ENCODE measurements around the gene WDR89.
"Not testable (repeated sequence)": the region's sequence is repeated elsewhere in the genome, so short reads cannot be mapped to it uniquely, and the experiment has no call there.

WDR89 gene

DNA sequence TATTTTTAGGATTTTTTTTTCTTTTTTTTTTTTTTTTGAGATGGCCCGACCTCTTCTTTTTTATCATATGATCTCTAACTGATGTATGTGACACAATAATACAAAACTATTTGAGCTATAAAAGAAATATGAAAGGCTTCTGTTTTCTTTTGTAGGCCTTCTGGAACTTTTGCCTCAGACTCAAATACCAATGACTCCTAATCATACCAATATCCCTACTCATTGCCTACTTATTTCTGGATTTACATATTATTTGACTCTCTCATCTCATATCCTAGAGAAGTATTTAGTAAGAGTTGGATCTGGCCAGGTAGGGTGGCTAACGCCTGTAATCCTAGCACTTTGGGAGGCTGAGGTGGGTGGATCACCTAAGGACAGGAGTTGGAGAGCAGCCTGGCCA is 12.7 kb upstream of the WDR89 start:
- DNase-seq (ENCODE audit: extremely low read depth in 1 of 2, low read depth in 1 of 2): no peak

DNA sequence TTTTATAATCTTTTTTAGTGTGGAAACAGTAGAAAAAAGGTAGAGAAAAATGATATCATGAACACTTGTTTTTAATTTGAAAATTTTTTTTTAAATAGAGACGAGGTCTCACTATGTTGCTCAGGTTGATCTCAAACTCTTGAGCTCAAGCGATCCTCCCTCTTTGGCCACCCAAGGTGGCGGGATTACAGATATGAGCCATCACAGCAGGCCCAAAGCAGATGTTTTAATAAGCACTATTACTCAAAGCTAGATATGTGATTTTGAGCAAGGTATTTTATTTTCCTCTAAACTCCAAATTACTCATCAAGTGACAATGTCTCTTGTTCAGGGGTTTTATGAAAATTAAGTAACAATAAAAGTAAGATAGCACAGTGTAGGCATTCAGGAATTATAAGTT is 10.7 kb upstream of the WDR89 start:
- DNase-seq (ENCODE audit: extremely low read depth in 1 of 2, low read depth in 1 of 2): no peak

DNA sequence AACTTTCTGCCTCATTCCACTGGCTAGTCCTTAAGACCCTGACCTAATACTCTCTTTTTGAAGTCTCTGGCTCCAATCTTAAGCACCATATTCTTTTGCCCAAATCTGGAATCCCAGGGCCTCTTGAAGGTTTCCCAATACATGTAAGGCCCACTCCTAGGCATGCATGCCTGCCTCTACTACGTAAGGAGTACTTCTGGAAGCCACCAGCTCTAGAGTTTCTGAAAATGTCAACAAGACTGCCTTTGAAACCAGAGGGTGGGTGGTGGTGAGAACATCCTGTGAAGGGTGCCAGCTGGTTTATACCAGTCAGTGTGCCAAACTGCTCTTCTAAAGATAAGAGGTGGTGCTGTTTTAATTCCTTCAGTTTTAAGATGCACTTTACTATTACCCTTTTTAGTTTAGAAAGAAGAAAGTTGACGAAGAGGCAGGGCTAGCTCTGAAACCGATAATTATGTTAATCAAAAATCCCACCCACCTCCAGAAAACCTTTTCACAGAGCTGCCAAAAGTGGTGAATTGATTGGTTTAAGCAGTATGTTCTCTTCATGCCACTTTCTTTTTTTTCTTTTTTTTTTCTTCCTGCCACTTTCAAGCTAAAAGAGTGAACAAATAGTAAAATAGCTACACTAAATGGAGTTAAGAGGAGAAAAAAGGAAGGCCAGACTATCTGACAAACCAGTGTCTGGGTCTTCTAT is 8.7 kb upstream of the WDR89 start:
- DNase-seq (ENCODE audit: extremely low read depth in 1 of 2, low read depth in 1 of 2): peak in 1 of 2 donors; percentile 22

DNA sequence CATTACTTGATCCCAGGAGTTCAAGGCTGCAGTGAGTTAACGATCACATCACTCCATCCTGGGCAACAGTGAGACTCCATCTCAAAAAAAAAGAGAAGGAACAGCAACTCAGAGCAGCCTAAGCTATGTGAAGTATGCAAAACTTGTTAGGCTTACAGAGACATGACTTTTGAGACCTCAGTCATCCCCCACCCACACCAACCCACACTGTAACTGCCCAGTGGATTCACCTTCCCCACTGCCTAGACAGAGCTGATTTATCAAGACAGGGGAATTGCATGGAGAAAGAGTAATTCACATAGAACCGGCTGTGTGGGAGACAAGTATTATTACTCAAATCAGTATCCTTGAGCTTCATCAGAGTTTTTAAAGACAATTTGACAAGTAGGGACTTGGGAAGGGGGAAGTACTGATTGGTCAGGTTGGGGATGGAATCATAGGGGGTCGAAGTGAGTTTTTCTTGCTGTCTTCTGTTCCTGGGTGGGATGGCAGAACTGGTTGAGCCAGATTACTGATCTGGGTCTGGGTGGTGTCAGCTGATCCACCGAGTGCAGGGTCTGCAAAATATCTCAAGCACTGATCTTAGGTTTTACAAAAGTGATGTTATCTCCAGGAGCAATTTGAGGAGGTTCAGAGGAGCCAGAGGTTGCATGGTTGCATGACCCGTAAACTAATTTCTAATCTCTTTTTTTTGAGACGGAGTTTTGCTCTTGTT is 6.2 kb upstream of the WDR89 start:
- DNase-seq (ENCODE audit: extremely low read depth in 1 of 2, low read depth in 1 of 2): no peak

DNA sequence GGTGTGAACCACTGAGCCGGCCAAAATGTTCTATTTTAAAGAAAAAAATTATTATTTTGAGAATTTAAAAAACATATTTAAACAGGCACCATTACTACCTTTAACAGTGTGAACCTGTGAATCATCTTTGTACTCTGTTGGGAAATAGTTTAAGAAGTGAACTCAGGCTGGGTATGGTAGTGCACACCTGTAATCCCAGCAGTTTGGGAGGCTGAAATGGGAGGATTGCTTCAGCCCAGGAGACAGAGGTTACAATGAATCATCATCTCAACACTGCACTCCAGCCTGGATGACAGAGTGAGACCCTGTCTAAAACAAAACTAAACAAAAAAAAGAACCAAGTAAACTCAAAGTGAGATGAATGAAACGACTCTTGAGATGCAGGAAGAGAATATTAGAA is 3.1 kb upstream of the WDR89 start:
- DNase-seq (ENCODE audit: extremely low read depth in 1 of 2, low read depth in 1 of 2): no peak

DNA sequence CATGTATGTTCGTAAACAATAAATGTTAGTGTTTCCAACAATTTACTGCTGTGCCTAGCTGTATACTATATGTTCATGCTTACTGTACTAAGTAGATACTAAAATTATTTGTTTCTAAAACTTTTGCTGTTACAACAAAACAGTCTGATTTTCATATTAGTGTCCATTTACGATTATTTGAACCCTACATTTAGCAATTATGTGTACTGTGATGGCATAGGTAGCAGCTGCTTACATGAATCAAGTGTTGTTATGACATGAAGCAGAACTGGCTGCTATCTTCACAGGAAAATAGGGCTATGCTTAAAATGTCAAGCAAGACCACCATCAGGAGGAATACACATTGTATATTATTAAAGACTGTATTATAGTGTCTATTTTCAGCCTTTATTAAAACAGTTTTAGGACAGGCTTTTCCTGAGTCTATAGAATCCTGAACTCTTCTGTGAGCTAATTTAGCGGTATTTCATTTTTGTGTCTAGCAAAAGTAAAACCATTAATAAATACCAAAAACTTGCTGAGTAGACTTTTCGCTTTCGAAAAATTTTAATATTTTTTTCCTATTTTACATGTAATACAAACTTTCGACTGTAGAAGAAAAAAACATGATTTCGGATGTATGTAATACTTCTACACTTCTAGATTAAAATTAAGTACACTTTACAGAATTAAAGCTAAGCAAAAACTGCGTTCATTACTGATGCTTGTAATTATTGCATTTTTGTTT is 1.1 kb upstream of the WDR89 start:
- DNase-seq (ENCODE audit: extremely low read depth in 1 of 2, low read depth in 1 of 2): no peak

DNA sequence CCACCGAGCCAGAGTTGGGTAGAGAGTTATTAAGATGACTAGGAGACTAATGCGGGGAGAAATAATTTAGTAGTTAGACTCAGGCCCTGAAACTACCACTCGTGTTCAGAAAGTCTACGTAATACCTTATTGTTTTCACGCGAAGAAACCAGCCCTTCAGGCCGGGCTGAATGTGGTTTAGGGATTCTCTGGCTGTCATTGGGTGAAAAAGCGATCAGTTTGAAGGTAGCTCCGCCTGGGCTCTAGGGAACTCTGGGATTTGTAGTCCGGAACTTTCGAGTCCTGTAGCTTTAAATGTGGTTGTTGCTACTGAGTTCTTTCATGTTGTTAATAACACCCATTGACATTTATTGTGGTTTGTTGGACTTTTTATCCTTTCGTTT is 549 bp upstream of the WDR89 start:
- peak; percentile 45 to 46 for DNase-seq (ENCODE audit: extremely low read depth in 1 of 2, low read depth in 1 of 2)

DNA sequence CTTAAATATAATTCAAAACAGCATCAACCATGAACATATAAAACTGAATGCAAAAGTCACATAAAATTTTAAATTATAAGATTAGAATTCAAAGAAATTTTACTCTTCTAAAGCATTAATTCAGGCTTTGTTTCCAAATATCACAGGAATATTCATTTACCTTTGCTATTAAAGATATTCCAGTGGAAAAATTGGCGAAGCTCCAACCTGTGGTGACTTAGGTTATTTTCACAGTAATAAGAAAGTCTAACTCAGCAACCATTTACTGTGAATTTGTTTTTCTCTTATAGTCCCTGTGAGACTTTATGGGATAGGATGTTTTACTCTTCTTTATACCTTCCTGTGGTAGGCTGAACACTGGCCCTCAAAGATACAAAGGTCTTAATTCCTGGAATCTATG is 3.2 kb downstream of the WDR89 start:
- no peak for DNase-seq (ENCODE audit: extremely low read depth in 1 of 2, low read depth in 1 of 2)

DNA sequence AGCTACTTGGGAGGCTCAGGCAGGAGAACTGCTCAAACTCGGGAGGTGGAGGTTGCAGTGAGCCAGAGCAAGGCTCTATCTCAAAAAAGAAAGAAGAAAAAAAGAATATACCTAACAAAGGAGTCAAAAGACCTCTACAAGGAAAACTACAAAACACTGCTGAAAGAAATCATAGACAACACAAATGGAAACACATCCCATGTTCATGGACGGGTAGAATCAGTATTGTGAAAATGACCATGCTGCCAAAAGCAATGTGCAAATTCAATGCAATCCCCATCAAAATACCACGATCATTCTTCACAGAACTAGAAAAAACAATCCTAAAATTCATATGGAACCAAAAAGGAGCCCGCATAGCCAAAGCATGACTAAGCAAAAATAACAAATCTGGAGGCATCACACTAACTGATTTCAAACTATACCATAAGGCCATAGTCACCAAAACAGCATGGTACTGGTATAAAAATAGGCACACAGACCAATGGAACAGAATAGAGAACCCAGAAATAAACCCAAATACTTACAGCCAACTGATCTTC is 5.5 kb downstream of the WDR89 start:
- not testable (repeated sequence) for DNase-seq (ENCODE audit: extremely low read depth in 1 of 2, low read depth in 1 of 2)

DNA sequence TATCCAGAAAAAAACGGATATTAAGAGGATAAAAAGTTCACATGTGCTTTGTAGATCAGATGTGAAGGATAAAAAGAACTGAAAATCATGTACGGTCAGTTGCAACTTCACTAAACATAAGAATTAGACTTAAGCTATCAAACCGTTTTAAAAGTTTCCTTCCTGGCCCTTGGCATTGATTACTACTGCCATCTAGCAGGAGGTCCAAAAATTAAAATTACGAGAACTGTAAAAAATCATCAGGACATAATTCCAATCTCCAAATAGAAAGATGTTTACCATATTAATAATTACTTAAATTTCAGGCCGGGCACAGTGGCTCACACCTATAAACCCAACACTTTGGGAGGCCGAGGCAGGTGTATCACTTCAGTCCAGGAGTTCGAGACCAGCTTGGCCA is 7.9 kb downstream of the WDR89 start:
- DNase-seq (ENCODE audit: extremely low read depth in 1 of 2, low read depth in 1 of 2): no peak

DNA sequence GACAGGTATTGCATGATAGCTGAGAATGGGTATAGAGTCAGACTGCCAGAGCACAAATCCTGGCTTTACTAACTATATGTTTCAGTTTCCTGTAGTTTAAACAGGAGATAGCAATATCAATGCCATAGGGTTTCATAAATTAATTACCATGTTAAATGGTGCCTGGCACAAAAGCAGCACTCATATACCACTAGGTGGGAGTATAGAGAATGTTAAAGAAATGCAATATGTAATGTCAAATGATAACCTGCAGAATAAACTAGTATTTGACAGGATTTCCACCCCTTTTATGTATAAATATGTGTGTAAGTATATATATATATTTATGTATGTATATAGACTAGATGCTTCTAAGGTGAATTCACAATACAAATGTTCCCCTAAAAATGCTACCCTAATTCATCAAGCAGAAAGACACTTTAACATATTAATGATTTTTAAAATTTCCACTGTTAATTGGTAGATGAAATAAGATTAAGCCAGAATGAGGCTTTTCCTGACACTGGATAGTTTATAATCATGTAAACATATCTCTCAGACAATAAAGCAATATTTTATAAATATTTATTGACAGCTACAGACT is 8.6 kb downstream of the WDR89 start:
- DNase-seq (ENCODE audit: extremely low read depth in 1 of 2, low read depth in 1 of 2): no peak

DNA sequence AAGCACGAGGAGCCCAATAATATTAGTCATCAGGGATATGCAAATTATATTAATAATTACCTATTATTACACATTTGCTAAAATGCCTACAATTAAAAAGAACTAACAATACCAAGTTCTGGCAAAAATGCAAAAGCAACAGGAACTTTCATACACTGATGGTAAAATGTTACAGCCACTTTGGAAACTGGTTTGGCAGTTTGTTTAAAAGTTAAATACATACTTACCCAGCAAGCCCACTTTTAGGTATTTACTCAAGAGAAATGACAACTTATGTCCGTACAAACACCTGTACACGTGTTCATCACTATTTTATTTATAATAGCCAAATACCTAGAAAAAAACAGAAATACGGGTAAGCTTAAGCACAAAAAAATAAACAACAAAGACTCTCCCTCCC is 17.0 kb downstream of the WDR89 start:
- no peak for DNase-seq (ENCODE audit: extremely low read depth in 1 of 2, low read depth in 1 of 2)

DNA sequence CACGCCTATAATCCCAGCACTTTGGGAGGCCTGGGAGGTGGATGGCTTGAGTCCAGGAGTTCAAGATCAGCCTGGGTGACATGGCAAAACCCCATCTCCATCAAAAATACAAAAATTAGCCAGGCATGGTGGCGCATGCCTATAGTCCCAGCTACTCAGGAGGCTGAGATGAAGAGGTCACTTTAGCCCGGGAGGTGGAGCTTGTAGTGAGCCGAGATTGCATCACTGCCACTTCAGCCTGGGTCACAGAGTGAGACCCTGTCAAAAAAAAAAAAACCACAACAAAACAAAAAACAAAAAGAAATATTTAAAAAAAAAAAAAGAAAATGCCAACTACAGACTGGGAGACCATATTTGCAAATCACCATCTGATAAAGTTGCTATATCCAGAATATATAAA is 17.5 kb downstream of the WDR89 start:
- no peak for DNase-seq (ENCODE audit: extremely low read depth in 1 of 2, low read depth in 1 of 2)

DNA sequence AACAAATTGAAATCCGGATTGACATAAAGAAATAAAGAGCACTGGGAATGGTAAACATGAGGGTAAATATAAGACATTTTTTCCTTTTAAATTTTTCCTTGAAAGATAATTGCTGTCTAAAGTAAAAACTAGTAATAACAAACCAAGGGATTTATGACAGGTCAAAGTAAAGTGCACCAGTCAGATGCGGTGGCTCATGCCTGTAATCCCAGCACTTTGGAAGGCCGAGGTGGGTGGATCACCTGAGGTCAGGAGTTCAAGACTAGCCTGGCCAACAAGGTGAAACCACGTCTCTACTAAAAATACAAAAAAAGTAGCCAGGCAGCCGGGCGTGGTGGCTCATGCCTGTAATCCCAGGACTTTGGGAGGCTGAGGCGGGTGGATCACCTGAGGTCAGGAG is 19.7 kb downstream of the WDR89 start:
- DNase-seq (ENCODE audit: extremely low read depth in 1 of 2, low read depth in 1 of 2): not testable (repeated sequence)

DNA sequence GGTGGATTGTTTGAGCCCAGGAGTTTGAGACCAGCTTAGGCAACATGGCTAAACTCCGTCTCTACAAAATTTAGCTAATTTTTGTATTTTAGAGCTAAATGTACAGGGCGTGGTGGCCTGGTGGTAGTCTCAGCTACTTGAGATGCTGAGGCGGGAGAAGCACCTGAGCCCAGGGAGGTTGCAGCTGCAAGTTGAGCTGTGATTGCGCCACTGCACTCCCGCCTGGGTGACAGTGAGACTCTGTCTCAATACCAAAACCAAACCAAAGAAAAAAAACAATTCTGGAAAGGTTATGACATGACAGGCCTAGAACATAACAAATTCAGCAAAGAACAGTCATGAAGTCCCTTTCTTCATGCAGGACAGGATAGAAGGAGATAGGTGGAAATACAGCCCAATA is 25.7 kb downstream of the WDR89 start:
- DNase-seq (ENCODE audit: extremely low read depth in 1 of 2, low read depth in 1 of 2): no peak

DNA sequence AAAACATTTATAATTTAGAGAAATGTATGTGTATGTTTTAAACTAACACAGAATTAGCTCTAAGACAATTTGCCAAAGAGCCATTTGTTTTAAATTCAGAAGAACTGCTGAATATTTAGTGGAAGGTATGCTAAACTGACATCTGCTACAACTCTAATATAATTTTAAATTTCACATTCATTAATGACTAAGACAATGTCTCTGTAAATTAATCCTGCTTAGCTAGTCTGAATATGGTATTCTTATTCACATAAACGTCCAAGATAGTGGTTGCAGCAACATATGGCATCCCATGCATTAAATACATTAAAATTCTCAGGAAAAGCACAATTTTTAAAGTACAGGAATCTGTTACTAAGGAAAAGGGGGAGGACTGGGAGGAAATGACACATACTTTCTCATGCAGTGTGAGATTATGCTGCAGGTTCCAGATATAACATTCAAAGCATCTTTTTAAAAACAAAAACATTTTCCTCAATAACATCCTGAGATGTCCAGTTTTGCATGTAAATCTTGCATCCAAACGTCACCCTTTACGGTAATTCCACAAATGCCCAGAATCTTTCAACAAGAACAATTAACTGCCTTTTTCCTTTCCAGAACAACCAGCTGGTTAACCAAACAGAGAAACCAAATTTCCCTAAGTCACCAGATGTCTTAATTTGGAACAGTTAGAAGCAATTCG is 26.9 kb downstream of the WDR89 start:
- no peak for DNase-seq (ENCODE audit: extremely low read depth in 1 of 2, low read depth in 1 of 2)

DNA sequence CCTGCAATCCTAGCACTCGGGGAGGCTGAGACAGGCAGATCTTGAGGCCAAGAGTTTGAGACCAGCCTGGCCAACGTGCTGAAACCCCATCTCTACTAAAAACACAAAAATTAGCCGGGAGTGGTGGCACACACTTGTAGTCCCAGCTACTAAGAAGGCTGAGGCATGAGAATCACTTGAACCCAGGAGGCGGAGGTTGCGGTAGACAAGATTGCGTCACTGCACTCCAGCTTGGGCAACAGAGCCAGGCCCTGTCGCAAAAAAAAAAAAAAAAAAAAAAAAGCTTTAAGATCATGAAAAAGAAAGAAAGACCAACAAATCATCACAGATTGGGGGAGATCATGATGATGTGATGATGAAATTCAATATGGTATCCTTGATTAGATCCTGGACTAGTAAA is 30.6 kb downstream of the WDR89 start:
- DNase-seq (ENCODE audit: extremely low read depth in 1 of 2, low read depth in 1 of 2): no peak

DNA sequence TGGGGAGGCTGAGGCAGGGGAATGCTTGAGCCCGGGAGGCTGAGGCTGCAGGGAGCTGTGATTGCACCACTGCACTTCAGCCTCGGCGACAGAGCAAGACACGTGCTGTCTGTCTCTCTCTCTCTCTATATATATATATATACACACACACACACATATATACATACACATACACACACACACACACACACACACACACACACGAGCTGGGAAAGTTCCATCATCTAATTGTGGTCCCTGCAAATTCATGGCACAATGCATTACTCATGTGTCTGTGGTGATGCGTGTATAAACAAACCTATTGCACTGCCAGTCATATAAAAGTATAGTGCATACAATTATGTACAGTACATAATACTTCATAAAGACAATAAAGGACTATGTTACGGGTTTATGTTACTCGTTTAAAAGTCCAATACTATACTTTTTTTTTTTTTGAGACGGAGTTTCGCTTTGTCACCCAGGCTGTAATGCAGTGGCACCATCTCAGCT is 36.6 kb downstream of the WDR89 start:
- DNase-seq (ENCODE audit: extremely low read depth in 1 of 2, low read depth in 1 of 2): no peak

DNA sequence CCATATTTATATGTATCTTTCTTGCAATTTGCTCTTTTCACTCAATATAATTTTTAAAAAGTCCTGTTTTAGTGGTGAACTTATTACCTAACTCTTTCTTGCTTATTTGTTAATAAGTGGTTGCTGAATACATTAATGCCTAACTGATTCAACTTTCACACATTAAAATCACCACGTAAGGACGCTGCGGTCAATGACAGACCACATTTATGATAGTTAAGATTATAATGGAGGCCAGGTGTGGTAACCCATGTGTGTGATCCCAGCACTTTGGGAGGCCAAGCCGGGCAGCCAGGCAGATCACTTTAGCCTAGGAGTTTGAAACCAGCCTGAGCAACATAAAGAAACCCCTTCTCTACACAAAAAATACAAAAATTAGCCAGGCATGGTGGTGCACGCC is 37.0 kb downstream of the WDR89 start:
- DNase-seq (ENCODE audit: extremely low read depth in 1 of 2, low read depth in 1 of 2): no peak

DNA sequence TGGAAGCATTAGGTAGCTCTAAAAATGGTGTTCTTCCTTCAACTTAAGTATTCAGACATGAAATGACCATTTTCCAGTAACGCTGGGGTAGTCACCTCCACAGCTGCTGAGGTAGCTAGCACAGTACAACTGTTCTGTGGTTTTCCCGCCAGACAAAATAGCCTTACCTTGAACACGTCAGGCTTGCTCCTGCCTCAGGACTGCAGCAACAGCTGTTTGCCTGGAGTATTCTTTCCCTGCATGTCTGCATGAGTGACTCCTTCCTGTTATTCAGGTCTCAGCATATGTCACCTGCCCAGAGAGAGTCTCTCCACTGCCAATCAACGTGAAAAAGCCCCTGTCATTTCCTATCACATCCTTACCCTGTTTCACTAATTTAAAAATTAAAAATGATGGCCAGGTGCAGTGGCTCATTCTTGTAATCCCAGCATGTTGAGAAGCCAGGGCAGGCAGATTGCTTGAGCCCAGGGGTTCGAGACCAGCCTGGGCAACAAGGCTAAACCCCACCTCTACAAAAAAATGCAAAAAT is 37.9 kb downstream of the WDR89 start:
- no peak for DNase-seq (ENCODE audit: extremely low read depth in 1 of 2, low read depth in 1 of 2)

Data from activated CD8-positive, alpha-beta memory T cell treated with anti-CD3 and anti-CD28 coated beads for 1 hour (primary cell).